ENCODE results near the gene OR13D1.

- TF ChIP-seq ZBTB33 (IDR thresholded peaks at IDR 0.05; ENCODE audit: borderline replicate concordance, low read depth) (no peak), TCF12 (IDR thresholded peaks at IDR 0.05) (no peak), EP300 (IDR thresholded peaks at IDR 0.05; ENCODE audit: borderline replicate concordance in 1 of 2, low read depth in 1 of 2, low read length in 1 of 2) (no peak), USF2 (IDR thresholded peaks at IDR 0.05; ENCODE audit: borderline replicate concordance, low read depth, low read length) (no peak), CTCF (IDR thresholded peaks at IDR 0.05) (no peak), RFX5 (IDR thresholded peaks at IDR 0.05; ENCODE audit: low read length) (no peak), POLR2AphosphoS5 (IDR thresholded peaks at IDR 0.05; ENCODE audit: low read depth, low read length) (no peak)
Observed at GRCh38 chr9:104686081-104686480, 8.2 kb upstream of the OR13D1 start.

Data from SK-N-SH (cell line).